Measurements from ENCODE around the gene HGFAC.
"Not testable (repeated sequence)": the region's sequence is repeated elsewhere in the genome, so short reads cannot be mapped to it uniquely, and the experiment has no call there.

The HGFAC gene

GRCh38 chr4:3441501-3442459, at the start of gene HGFAC:
TSS of gene HGFAC (plus strand) at chr4:3441968. CDS start at chr4:3442002, 34 bp downstream.
- no peak for FAIRE-seq

- no peak for FAIRE-seq
Observed at GRCh38 chr4:3392321-3392720, 49.4 kb upstream of the HGFAC start.

- FAIRE-seq, result no peak
Observed at GRCh38 chr4:3393171-3393570, 48.6 kb upstream of the HGFAC start.

- FAIRE-seq, result no peak
Observed at GRCh38 chr4:3396600-3396999, 45.2 kb upstream of the HGFAC start.

- no peak for FAIRE-seq
Observed at GRCh38 chr4:3397128-3397527, 44.6 kb upstream of the HGFAC start.

GRCh38 chr4:3399277-3400194, 42.2 kb upstream of the HGFAC start:
- no peak for FAIRE-seq

GRCh38 chr4:3401436-3402171, 40.2 kb upstream of the HGFAC start:
- FAIRE-seq, result no peak

GRCh38 chr4:3402491-3403347, 39.0 kb upstream of the HGFAC start:
- no peak for FAIRE-seq

GRCh38 chr4:3403348-3403906, 38.3 kb upstream of the HGFAC start:
- FAIRE-seq, result no peak

GRCh38 chr4:3404546-3404945, 37.2 kb upstream of the HGFAC start:
- FAIRE-seq, result no peak

- no peak for FAIRE-seq
Observed at GRCh38 chr4:3405176-3405575, 36.6 kb upstream of the HGFAC start.

- no peak for FAIRE-seq
Observed at GRCh38 chr4:3406021-3406420, 35.7 kb upstream of the HGFAC start.

- FAIRE-seq, result no peak
Observed at GRCh38 chr4:3406431-3406830, 35.3 kb upstream of the HGFAC start.

GRCh38 chr4:3407171-3407771, 34.5 kb upstream of the HGFAC start:
- FAIRE-seq, result no peak

GRCh38 chr4:3407930-3408792, 33.6 kb upstream of the HGFAC start:
- no peak for FAIRE-seq

- FAIRE-seq, result no peak
Observed at GRCh38 chr4:3408793-3409330, 32.9 kb upstream of the HGFAC start.

- no peak for FAIRE-seq
Observed at GRCh38 chr4:3409571-3410091, 32.1 kb upstream of the HGFAC start.

GRCh38 chr4:3410401-3411135, 31.2 kb upstream of the HGFAC start:
- no peak for FAIRE-seq

GRCh38 chr4:3411190-3411589, 30.6 kb upstream of the HGFAC start:
- not testable (repeated sequence) for FAIRE-seq

Measured in TTC549 (cell line).